ENCODE data around the gene ABCB9. TPM values are rescaled to one million over a fixed set of nuclear protein-coding genes. Genes with fewer than 3 reads are reported as not detected.

The ABCB9 gene
- total and polyA plus RNA-seq, 2 experiments from 2014 or later = 3.9 to 5.5 TPM

DNA sequence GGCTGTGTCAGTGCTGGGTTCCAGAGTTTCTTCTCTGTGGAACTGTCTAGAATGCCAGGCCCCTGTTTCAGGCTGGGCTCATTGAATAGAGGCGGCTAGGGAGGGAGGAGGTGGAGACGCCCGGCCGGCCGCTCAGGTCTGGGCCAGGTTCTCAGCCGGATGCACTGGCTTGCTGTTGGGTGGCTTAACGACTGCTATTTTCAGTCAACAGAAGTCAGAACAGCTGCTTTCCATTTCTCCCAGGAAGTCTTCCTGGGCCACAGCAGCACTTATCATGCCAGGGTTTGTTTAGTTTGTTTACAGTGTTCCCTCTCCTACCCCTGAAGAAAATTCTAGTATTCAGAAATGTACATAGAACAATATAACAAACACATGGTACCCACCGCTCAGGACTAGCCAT lies 44.3 kb downstream of the ABCB9 start:
- H3K27me3 ChIP-seq = no peaks in the 10 kb centered on the region
- no peak overlapping the region for H2AFZ ChIP-seq
- TF ChIP-seq EZH2phosphoT487 (IDR thresholded peaks at IDR 0.05; ENCODE audit: low read depth, severe bottlenecking, unreplicated experiment) (no peak), EZH2 (IDR thresholded peaks at IDR 0.05; ENCODE audit: borderline replicate concordance) (no peak)
- TF ChIP-seq, protein P1, sequence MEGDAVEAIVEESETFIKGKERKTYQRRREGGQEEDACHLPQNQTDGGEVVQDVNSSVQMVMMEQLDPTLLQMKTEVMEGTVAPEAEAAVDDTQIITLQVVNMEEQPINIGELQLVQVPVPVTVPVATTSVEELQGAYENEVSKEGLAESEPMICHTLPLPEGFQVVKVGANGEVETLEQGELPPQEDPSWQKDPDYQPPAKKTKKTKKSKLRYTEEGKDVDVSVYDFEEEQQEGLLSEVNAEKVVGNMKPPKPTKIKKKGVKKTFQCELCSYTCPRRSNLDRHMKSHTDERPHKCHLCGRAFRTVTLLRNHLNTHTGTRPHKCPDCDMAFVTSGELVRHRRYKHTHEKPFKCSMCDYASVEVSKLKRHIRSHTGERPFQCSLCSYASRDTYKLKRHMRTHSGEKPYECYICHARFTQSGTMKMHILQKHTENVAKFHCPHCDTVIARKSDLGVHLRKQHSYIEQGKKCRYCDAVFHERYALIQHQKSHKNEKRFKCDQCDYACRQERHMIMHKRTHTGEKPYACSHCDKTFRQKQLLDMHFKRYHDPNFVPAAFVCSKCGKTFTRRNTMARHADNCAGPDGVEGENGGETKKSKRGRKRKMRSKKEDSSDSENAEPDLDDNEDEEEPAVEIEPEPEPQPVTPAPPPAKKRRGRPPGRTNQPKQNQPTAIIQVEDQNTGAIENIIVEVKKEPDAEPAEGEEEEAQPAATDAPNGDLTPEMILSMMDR (IDR thresholded peaks at IDR 0.05; ENCODE audit: poor library complexity) = no peak
- H3K9me2 ChIP-seq (replicated peaks; ENCODE audit: insufficient read depth) = no peaks in the 10 kb centered on the region
- H3K9me3 ChIP-seq (ENCODE audit: low read depth) = no peaks in the 10 kb centered on the region
- H3K27ac ChIP-seq = no peak overlapping the region
- DNase-seq (ENCODE audit: low spot score) = no peak
- no peaks in the 10 kb centered on the region for H3K36me3 ChIP-seq (replicated peaks; ENCODE audit: insufficient read depth, low read depth)
- WGBS (ENCODE audit: low lambda C conversion rate, missing lambda C conversion rate) = 59% methylated on average over 8 of the region's 8 CpGs
- no peaks in the 10 kb centered on the region for H3K79me2 ChIP-seq
- no peak overlapping the region for H3K4me2 ChIP-seq
- H4K20me1 ChIP-seq (ENCODE audit: insufficient read depth, poor library complexity, severe bottlenecking) = no peaks in the 10 kb centered on the region
- peaks cover 6% of the 10 kb centered on the region for H3K4me1 ChIP-seq (ENCODE audit: insufficient read depth)
- no peak overlapping the region for H3K4me3 ChIP-seq

DNA sequence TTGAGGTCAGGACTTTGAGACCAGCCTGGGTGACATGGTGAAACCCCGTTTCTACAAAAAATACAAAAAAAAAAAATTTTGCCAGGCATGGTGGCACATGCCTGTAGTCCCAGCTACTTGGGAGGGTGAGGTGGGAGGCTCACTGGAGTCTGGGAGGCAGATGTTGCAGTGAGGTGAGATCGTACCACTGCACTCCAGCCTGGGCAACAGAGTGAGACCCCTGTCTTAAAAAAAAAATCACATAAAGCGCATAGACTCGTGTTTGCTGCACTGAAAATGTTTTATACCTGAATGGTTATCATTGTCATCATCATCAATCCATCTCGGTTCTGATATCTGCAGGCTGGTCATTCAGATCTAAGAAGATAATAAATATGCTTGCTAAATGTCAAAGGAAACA lies 45.6 kb downstream of the ABCB9 start:
- no peak overlapping the region for H3K4me2 ChIP-seq

DNA sequence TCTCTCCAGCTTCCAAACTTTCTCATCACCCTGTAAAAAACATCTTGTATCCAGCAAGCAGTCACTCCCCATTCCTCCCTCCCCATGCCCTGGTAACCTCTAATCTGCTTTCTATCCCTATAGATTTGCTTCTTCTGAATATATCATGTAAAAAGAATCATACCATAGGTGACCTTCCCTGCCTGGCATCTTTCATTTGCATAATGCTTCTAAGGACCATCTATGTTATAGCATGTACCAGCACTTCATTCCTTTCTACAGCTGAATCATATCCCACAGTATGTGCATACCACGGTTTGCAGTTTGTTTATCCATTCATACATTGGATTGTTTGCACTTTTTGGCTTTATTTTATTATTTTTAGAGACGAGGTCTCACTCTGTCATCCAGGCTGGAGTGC lies 47.4 kb downstream of the ABCB9 start:
- H3K9me3 ChIP-seq (ENCODE audit: low read depth) = no peaks in the 10 kb centered on the region
- H3K27me3 ChIP-seq = no peaks in the 10 kb centered on the region
- no peak overlapping the region for H3K4me3 ChIP-seq
- WGBS (ENCODE audit: low lambda C conversion rate, missing lambda C conversion rate) = 77% methylated on average over 2 of the region's 2 CpGs
- no peak overlapping the region for H3K27ac ChIP-seq
- H3K79me2 ChIP-seq = no peaks in the 10 kb centered on the region
- no peaks in the 10 kb centered on the region for H3K9me2 ChIP-seq (replicated peaks; ENCODE audit: insufficient read depth)
- H3K4me2 ChIP-seq = no peak overlapping the region
- no peak for DNase-seq (ENCODE audit: low spot score)
- no peaks in the 10 kb centered on the region for H4K20me1 ChIP-seq (ENCODE audit: insufficient read depth, poor library complexity, severe bottlenecking)
- H2AFZ ChIP-seq = no peak overlapping the region
- H3K4me1 ChIP-seq (ENCODE audit: insufficient read depth) = peaks cover 6% of the 10 kb centered on the region
- TF ChIP-seq EZH2phosphoT487 (IDR thresholded peaks at IDR 0.05; ENCODE audit: low read depth, severe bottlenecking, unreplicated experiment) (no peak), EZH2 (IDR thresholded peaks at IDR 0.05; ENCODE audit: borderline replicate concordance) (no peak)
- TF ChIP-seq, protein P1 (IDR thresholded peaks at IDR 0.05; ENCODE audit: poor library complexity) = no peak
- no peaks in the 10 kb centered on the region for H3K36me3 ChIP-seq (replicated peaks; ENCODE audit: insufficient read depth, low read depth)

More for the DNA sequence above, 45.6 kb downstream of the ABCB9 start:
- TF ChIP-seq EZH2 (IDR thresholded peaks at IDR 0.05; ENCODE audit: borderline replicate concordance) = no peak
- TF ChIP-seq, protein P1 (IDR thresholded peaks at IDR 0.05; ENCODE audit: poor library complexity) = no peak
- no peak for TF ChIP-seq EZH2phosphoT487 (IDR thresholded peaks at IDR 0.05; ENCODE audit: low read depth, severe bottlenecking, unreplicated experiment)
- H2AFZ ChIP-seq = no peak overlapping the region
- no peak overlapping the region for H3K4me3 ChIP-seq
- DNase-seq (ENCODE audit: low spot score) = no peak
- WGBS (ENCODE audit: low lambda C conversion rate, missing lambda C conversion rate) = 93% methylated on average over 5 of the region's 5 CpGs
- no peaks in the 10 kb centered on the region for H3K9me2 ChIP-seq (replicated peaks; ENCODE audit: insufficient read depth)
- no peaks in the 10 kb centered on the region for H4K20me1 ChIP-seq (ENCODE audit: insufficient read depth, poor library complexity, severe bottlenecking)
- H3K36me3 ChIP-seq (replicated peaks; ENCODE audit: insufficient read depth, low read depth) = no peaks in the 10 kb centered on the region
- H3K79me2 ChIP-seq = no peaks in the 10 kb centered on the region
- H3K9me3 ChIP-seq (ENCODE audit: low read depth) = no peaks in the 10 kb centered on the region
- no peaks in the 10 kb centered on the region for H3K27me3 ChIP-seq
- H3K4me1 ChIP-seq (ENCODE audit: insufficient read depth) = peaks cover 6% of the 10 kb centered on the region
- H3K27ac ChIP-seq = peak overlapping the region; percentile 89
